HepG2 (cell line): ENCODE results near the gene SCAPER. TPM values are rescaled to one million over a fixed set of nuclear protein-coding genes. Genes with fewer than 3 reads are reported as not detected.

Experiments
- ATAC-seq: fragments of 200-7000 bp; cut with Tn5 transposase; 3 replicates; pipeline ENCODE4 v1.9.1; 2020; ENCODE audit warnings: mild to moderate bottlenecking, moderate library complexity
- BruUV-seq: library from RNA; stranded (reverse); fragments of 400-500 nt; replicated peaks from 2 replicates; lab custom pipeline; 2021; lab: Mats Ljungman, UMichigan
- CTCF ChIA-PET: fragments of 300-600 bp; formaldehyde crosslinking; extraction: SDS; loops from one replicate; lab custom pipeline; 2021; ENCODE audit warnings: low total read pairs, inconsistent platforms, low intra/inter-chr PET ratio; lab: Yijun Ruan, JAX
- POLR2A ChIA-PET: fragments of 350-600 bp; sonication (Branson Sonifier 250); formaldehyde crosslinking; loops from one replicate; lab custom pipeline; 2020; ENCODE audit warnings: antibody characterized with exemption, inconsistent platforms; lab: Yijun Ruan, JAX
- DNase-seq: peaks from one replicate; pipeline ENCODE4 v3.0.0-alpha.2; 2015; ENCODE audit warnings: low spot score
- FAIRE-seq: peaks from 3 replicates; lab custom pipeline; 2011; peaks lifted over from hg19 to GRCh38; lab: Jason Lieb, UNC
- H2AFZ ChIP-seq: one replicate; pipeline ENCODE4 v1.6.1; 2011; ENCODE audit warnings: low read length, inconsistent platforms
- H3K27ac ChIP-seq: fragments of 300-600 bp; 3 replicates; pipeline ENCODE4 v1.8.0; 2011; ENCODE audit warnings: mixed run types, mild to moderate bottlenecking, mixed read lengths, low read length, inconsistent platforms; ENCODE audit not compliant: insufficient read depth; ENCODE audit errors: extremely low read length
- H3K27me3 ChIP-seq, 2 experiments: fragments of 200-600 bp in 1 of 2; 2 replicates in 1 of 2; 3 replicates in 1 of 2; pipeline versions ENCODE4 v1.6.0 to v1.8.0; 2011; ENCODE audit warnings: low read length in 2 of 2, mild to moderate bottlenecking in 2 of 2, moderate library complexity in 2 of 2, inconsistent platforms in 1 of 2; ENCODE audit not compliant: insufficient read depth in 2 of 2, control insufficient read depth in 1 of 2
- H3K36me3 ChIP-seq, 2 experiments: fragments of 200-600 bp in 1 of 2; replicated peaks in 1 of 2; 2 replicates in 1 of 2; 3 replicates in 1 of 2; pipeline versions ENCODE4 v1.5.1 to v1.8.0; 2011; ENCODE audit warnings: low read length in 2 of 2, inconsistent platforms in 1 of 2; ENCODE audit not compliant: insufficient read depth in 2 of 2, control insufficient read depth in 1 of 2
- H3K4me1 ChIP-seq: 2 replicates; pipeline ENCODE4 v1.5.1; 2012; ENCODE audit warnings: low read length, inconsistent platforms; ENCODE audit not compliant: insufficient read depth
- H3K4me2 ChIP-seq: 2 replicates; pipeline ENCODE4 v1.6.0; 2011; ENCODE audit warnings: low read depth, low read length, inconsistent platforms
- H3K4me3 ChIP-seq, 3 experiments: fragments of 200-600 bp in 1 of 3; sonication (generic), shearing (Covaris generic) in 1 of 3; replicated peaks in 1 of 3; 2 replicates each; pipeline ENCODE4 v1.5.1; 2011 to 2016; ENCODE audit warnings: low read length in 3 of 3, inconsistent platforms in 2 of 3, low read depth in 2 of 3, mild to moderate bottlenecking in 2 of 3, control low read depth in 1 of 3, mixed read lengths in 1 of 3; ENCODE audit not compliant: insufficient read depth in 1 of 3
- H3K79me2 ChIP-seq: one replicate; pipeline ENCODE4 v1.6.1; 2011; ENCODE audit warnings: low read length, inconsistent platforms; ENCODE audit not compliant: insufficient read depth
- H3K9ac ChIP-seq: 2 replicates; pipeline ENCODE4 v1.6.0; 2011; ENCODE audit warnings: mild to moderate bottlenecking, low read depth, low read length, inconsistent platforms; ENCODE audit not compliant: insufficient read depth
- H3K9me3 ChIP-seq: 2 replicates; pipeline ENCODE4 v1.5.1; 2012; ENCODE audit warnings: mild to moderate bottlenecking, low read length
- H4K20me1 ChIP-seq: 2 replicates; pipeline ENCODE4 v1.6.0; 2011; ENCODE audit warnings: inconsistent platforms, mild to moderate bottlenecking, low read length, moderate library complexity; ENCODE audit not compliant: insufficient read depth
- ADNP ChIP-seq: sonication (generic); formaldehyde crosslinking; IDR thresholded peaks from 2 replicates; pipeline ENCODE4 v1.4.0; 2020; ENCODE audit warnings: missing genetic modification reagents
- ATAD3A ChIP-seq: sonication (generic); formaldehyde crosslinking; IDR thresholded peaks from 2 replicates; pipeline ENCODE4 v1.4.0; 2020; ENCODE audit warnings: missing genetic modification reagents
- ERF ChIP-seq: IDR thresholded peaks from 2 replicates; pipeline ENCODE4 v1.6.1; 2018; ENCODE audit warnings: missing biosample characterization, missing genetic modification reagents
- HDAC2 ChIP-seq: sonication (generic); formaldehyde crosslinking; IDR thresholded peaks from 2 replicates; pipeline ENCODE4 v1.4.0; 2020; ENCODE audit warnings: missing genetic modification reagents
- HNRNPK ChIP-seq: fragments of 200-400 bp; formaldehyde crosslinking; IDR thresholded peaks from 2 replicates; pipeline ENCODE4 v1.6.1; 2018; ENCODE audit warnings: low read length, low read depth, moderate library complexity, mild to moderate bottlenecking; ENCODE audit not compliant: poor library complexity, severe bottlenecking
- HOXA9 ChIP-seq: sonication (generic); formaldehyde crosslinking; IDR thresholded peaks from 2 replicates; pipeline ENCODE4 v1.8.1; 2022; ENCODE audit warnings: missing genetic modification reagents, mild to moderate bottlenecking, moderate library complexity, borderline replicate concordance
- MLXIP ChIP-seq: sonication (generic); formaldehyde crosslinking; IDR thresholded peaks from 2 replicates; pipeline ENCODE4 v1.9.0; 2021; ENCODE audit warnings: missing genetic modification reagents, borderline replicate concordance
- NFIC ChIP-seq: IDR thresholded peaks from 2 replicates; pipeline ENCODE4 v1.6.1; 2012; ENCODE audit warnings: mild to moderate bottlenecking, low read length, inconsistent platforms
- POLR2AphosphoS2 ChIP-seq: IDR thresholded peaks from 2 replicates; pipeline ENCODE4 v1.6.1; 2011; ENCODE audit warnings: low read depth, low read length, improper control_type of control experiment
- RARG ChIP-seq: sonication (generic); formaldehyde crosslinking; IDR thresholded peaks from 2 replicates; pipeline ENCODE4 v1.4.0; 2020; ENCODE audit warnings: low read depth, mild to moderate bottlenecking, missing genetic modification reagents
- SIX1 ChIP-seq: sonication (generic); formaldehyde crosslinking; IDR thresholded peaks from 2 replicates; pipeline ENCODE4 v1.4.0; 2020; ENCODE audit warnings: missing genetic modification reagents, borderline replicate concordance
- U2AF1 ChIP-seq: fragments of 200-400 bp; formaldehyde crosslinking; optimal IDR thresholded peaks from 2 replicates; pipeline ENCODE3; 2017; ENCODE audit warnings: mild to moderate bottlenecking, low read depth, low read length
- ZNF432 ChIP-seq: sonication (generic); formaldehyde crosslinking; IDR thresholded peaks from 2 replicates; pipeline ENCODE4 v1.5.0; 2020; ENCODE audit warnings: missing genetic modification reagents, mild to moderate bottlenecking, borderline replicate concordance
- ZNF546 ChIP-seq: sonication (generic); formaldehyde crosslinking; conservative IDR thresholded peaks from 2 replicates; pipeline ENCODE4 v1.8.1; 2023; ENCODE audit warnings: mild to moderate bottlenecking, missing genetic modification reagents
- ZNF724P ChIP-seq: sonication (generic); formaldehyde crosslinking; IDR thresholded peaks from 2 replicates; pipeline ENCODE4 v1.8.0; 2022; ENCODE audit warnings: missing genetic modification reagents, borderline replicate concordance
- in situ Hi-C: cut with HindIII; loops from 2 replicates; pipeline ENCODE4 v1.10.0; 2017; ENCODE audit warnings: low pct_unique_long_range_greater_than_20kb; ENCODE audit not compliant: extremely low pct_ligation_motif_present
- intact Hi-C: fragments of 100-400 bp; cut with micrococcal nuclease; formaldehyde crosslinking; loops from one replicate; pipeline ENCODE4 v1.10.0; 2022; ENCODE audit not compliant: unreplicated experiment
- polyA plus RNA-seq, 8 experiments: library from polyadenylated mRNA; depleted of rRNA in 3 of 8; stranded (reverse) in 7 of 8; unstranded in 1 of 8; fragments of >200 nt; fragmentation: Illumina TruSeq in 4 of 8; extraction: Trizol in 4 of 8; gene quantifications; 2 replicates each; pipeline versions ENCODE4 v1.2.1 to v1.2.3, GENCODE V29; 2011 to 2016; ENCODE audit warnings: low read depth in 4 of 8, missing spikeins in 1 of 8, mixed read lengths in 1 of 8; ENCODE audit not compliant: insufficient read depth in 1 of 8
- total RNA-seq, 5 experiments: library from RNA; depleted of rRNA; stranded (reverse); fragments of >200 nt; fragmentation: Illumina TruSeq; extraction: Trizol; gene quantifications; 2 replicates each; pipeline ENCODE4 v1.2.3, GENCODE V29; 2016; ENCODE audit warnings: low read depth in 1 of 5
- TF ChIP-seq, protein P1 (sequence below): sonication (generic); formaldehyde crosslinking; IDR thresholded peaks from 2 replicates; pipeline ENCODE4 v1.8.1; 2022; ENCODE audit warnings: mild to moderate bottlenecking, missing genetic modification reagents
- TF ChIP-seq, protein P2 (sequence below): IDR thresholded peaks from 2 replicates; pipeline ENCODE4 v1.6.1; 2016

Gene SCAPER
- total and polyA plus RNA-seq, 2 of the 13 experiments (the other 11 are each of a cell fraction or from before 2014, with no cell fraction given) = 4.3 to 10.5 TPM

DNA sequence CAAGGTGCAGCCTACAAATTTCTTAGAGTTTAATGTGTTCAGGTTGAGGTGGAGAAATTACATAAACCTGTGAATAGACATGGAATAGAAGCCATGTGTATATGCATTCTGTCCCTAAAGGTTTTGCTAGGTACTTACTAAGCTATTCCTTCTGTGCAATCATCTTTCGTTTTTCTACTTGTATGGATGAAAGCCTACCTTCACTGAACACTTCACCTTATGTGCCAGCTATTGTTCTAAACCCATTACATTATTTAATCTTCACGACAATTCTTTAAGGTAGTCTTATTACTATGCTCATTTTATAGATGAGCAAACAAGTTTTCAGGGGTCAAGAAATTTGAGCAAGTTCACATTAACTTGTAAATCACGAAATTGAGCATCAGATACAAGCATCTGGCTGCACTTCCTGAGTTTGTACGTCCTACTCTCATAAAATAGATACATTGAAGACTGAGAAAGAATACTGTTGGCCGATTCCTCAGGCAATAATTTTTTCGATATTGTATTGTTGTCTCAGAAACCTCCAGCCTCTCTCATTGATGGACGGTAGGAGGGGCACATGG is 25.8 kb upstream of the SCAPER start (continued):
- 0 out of 2 replicates have a peak, but pooled peaks have one; percentile 40 for TF ChIP-seq NFIC

GRCh38 chr15:76929011-76929760 is 24.0 kb upstream of the SCAPER start:
- in situ Hi-C loops (no loop called here), intact Hi-C loops (no loop called here)
- ChIA-PET CTCF (no interaction called here), POLR2A (no interaction called here)
- ATAC-seq (no peak), FAIRE-seq (no peak), DNase-seq (no peak)
- Histone ChIP-seq H3K27ac (no peak overlapping the region), H3K4me2 (no peak overlapping the region), H2AFZ (no peak overlapping the region), H3K9me3 (no peaks in the 10 kb centered on the region), H3K27me3 (no peaks in the 10 kb centered on the region; a peak in 1 of 5 replicates), H3K79me2 (peaks cover 19% of the 10 kb centered on the region), H3K4me3 (no peak overlapping the region), H3K9ac (no peak overlapping the region), H4K20me1 (no peaks in the 10 kb centered on the region), H3K4me1 (peaks cover 28% of the 10 kb centered on the region), H3K36me3 (no peaks in the 10 kb centered on the region)
- no peak for TF ChIP-seq ERF (CRISPR knock-in tag)
- TF ChIP-seq MLXIP (CRISPR knock-in tag) = no peak
- TF ChIP-seq, protein P1, sequence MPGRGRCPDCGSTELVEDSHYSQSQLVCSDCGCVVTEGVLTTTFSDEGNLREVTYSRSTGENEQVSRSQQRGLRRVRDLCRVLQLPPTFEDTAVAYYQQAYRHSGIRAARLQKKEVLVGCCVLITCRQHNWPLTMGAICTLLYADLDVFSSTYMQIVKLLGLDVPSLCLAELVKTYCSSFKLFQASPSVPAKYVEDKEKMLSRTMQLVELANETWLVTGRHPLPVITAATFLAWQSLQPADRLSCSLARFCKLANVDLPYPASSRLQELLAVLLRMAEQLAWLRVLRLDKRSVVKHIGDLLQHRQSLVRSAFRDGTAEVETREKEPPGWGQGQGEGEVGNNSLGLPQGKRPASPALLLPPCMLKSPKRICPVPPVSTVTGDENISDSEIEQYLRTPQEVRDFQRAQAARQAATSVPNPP = no peak
- no peak for TF ChIP-seq HDAC2
- TF ChIP-seq U2AF1 = no peak
- no peak for TF ChIP-seq ZNF432 (CRISPR knock-in tag)
- TF ChIP-seq ZNF546 (CRISPR knock-in tag) = no peak
- TF ChIP-seq ZNF724P (CRISPR knock-in tag) = no peak
- no peak for TF ChIP-seq RARG (CRISPR knock-in tag)
- TF ChIP-seq ATAD3A (CRISPR knock-in tag) = no peak
- no peak for TF ChIP-seq POLR2AphosphoS2
- TF ChIP-seq, protein P2, sequence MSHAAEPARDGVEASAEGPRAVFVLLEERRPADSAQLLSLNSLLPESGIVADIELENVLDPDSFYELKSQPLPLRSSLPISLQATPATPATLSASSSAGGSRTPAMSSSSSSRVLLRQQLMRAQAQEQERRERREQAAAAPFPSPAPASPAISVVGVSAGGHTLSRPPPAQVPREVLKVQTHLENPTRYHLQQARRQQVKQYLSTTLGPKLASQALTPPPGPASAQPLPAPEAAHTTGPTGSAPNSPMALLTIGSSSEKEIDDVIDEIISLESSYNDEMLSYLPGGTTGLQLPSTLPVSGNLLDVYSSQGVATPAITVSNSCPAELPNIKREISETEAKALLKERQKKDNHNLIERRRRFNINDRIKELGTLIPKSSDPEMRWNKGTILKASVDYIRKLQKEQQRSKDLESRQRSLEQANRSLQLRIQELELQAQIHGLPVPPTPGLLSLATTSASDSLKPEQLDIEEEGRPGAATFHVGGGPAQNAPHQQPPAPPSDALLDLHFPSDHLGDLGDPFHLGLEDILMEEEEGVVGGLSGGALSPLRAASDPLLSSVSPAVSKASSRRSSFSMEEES (CRISPR knock-in tag) = no peak
- TF ChIP-seq SIX1 = no peak
- no peak for TF ChIP-seq HNRNPK
- TF ChIP-seq HOXA9 = no peak
- no peak for TF ChIP-seq ADNP (CRISPR knock-in tag)
- no TSS peak for BruUV-seq
